ENCODE results near the gene TIMD4.
"Not testable (repeated sequence)": the region's sequence is repeated elsewhere in the genome, so short reads cannot be mapped to it uniquely, and the experiment has no call there.

TIMD4 gene

GRCh38 chr5:156963125-156963524 is at the start of gene TIMD4:
TIMD4 (minus strand) TSS chr5:156963226; CDS start chr5:156963198, 28 bp downstream.
- DNase-seq, result no peak

- DNase-seq, result no peak
These were observed 43.2 kb upstream of the TIMD4 start for GRCh38 chr5:157006262-157006661.

GRCh38 chr5:157004893-157005551 is 42.0 kb upstream of the TIMD4 start:
- peak; percentile 47 for DNase-seq

GRCh38 chr5:156991714-156992113 is 28.7 kb upstream of the TIMD4 start:
- DNase-seq, result no peak

- DNase-seq, result no peak
These were observed 21.0 kb upstream of the TIMD4 start for GRCh38 chr5:156984064-156984463.

- no peak for DNase-seq
These were observed 18.5 kb upstream of the TIMD4 start for GRCh38 chr5:156981481-156981880.

GRCh38 chr5:156974328-156974727 is 11.3 kb upstream of the TIMD4 start:
- DNase-seq, result no peak

- DNase-seq, result no peak
These were observed 9.0 kb upstream of the TIMD4 start for GRCh38 chr5:156971848-156972525.

GRCh38 chr5:156971415-156971814 is 8.4 kb upstream of the TIMD4 start:
- no peak for DNase-seq

- not testable (repeated sequence) for DNase-seq
These were observed 4.4 kb upstream of the TIMD4 start for GRCh38 chr5:156967386-156967785.

- no peak for DNase-seq
These were observed 6.7 kb downstream of the TIMD4 start for GRCh38 chr5:156956321-156956720.

- DNase-seq, result no peak
These were observed 11.7 kb downstream of the TIMD4 start for GRCh38 chr5:156951359-156951758.

GRCh38 chr5:156950716-156951115 is 12.3 kb downstream of the TIMD4 start:
- DNase-seq, result no peak

GRCh38 chr5:156949424-156949823 is 13.6 kb downstream of the TIMD4 start:
- no peak for DNase-seq

- no peak for DNase-seq
These were observed 15.1 kb downstream of the TIMD4 start for GRCh38 chr5:156947925-156948324.

GRCh38 chr5:156942064-156942463 is 21.0 kb downstream of the TIMD4 start:
- DNase-seq, result no peak

GRCh38 chr5:156940462-156940861 is 22.6 kb downstream of the TIMD4 start:
- not testable (repeated sequence) for DNase-seq

- no peak for DNase-seq
These were observed 26.1 kb downstream of the TIMD4 start for GRCh38 chr5:156936972-156937371.

GRCh38 chr5:156934450-156935211 is 28.4 kb downstream of the TIMD4 start:
- DNase-seq, result peak; percentile 11

GRCh38 chr5:156929366-156929948 is 33.6 kb downstream of the TIMD4 start:
- no peak for DNase-seq

GRCh38 chr5:156927545-156927944 is 35.5 kb downstream of the TIMD4 start:
- DNase-seq, result no peak

GRCh38 chr5:156925767-156926166 is 37.3 kb downstream of the TIMD4 start:
- DNase-seq, result not testable (repeated sequence)

GRCh38 chr5:156922207-156922792 is 40.7 kb downstream of the TIMD4 start:
- DNase-seq, result no peak

All from fibroblast of skin of right quadriceps (primary cell).